GM19438 (cell line): ENCODE data around the gene PTPRG.

ENCODE experiments used
- ATAC-seq: cut with Tn5 transposase; IDR thresholded peaks from one replicate; pipeline ENCODE4 v1.9.1; 2021; ENCODE audit warnings: low read depth; ENCODE audit not compliant: unreplicated experiment

Gene PTPRG

DNA sequence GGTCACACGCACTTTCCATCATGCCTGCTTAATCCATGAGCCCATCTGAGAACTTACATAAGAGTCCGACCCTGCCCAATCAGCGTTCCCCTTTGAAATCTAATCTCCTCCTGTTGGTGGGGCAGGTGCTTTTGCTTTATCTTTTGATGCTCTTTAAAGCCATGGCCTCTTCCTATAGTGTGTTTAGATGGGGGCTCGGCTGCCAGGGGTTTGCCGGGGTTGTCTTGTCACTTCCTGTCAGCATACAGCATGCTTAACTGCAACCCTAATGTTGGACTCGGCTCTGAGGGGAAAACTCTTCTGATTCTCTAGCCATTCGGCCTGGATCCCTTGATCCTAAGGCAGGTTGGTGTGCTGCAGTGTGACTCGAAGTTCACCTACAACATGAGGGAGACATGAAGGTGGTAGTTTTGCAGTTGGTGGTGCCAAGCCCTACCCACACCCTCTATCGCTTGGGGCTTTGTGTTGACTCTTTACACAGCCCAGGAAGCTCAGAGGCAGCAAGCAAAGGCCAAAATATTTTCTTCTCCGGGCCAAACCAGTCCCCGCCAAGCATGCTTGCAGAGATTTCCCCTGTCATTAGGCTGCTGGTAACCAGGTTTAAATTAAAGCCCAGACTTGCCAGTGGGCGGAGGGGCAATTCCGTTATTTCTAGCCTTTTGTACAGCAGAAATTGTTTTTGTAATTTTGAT is 593.2 kb downstream of the PTPRG start:
- ATAC-seq, result no peak

DNA sequence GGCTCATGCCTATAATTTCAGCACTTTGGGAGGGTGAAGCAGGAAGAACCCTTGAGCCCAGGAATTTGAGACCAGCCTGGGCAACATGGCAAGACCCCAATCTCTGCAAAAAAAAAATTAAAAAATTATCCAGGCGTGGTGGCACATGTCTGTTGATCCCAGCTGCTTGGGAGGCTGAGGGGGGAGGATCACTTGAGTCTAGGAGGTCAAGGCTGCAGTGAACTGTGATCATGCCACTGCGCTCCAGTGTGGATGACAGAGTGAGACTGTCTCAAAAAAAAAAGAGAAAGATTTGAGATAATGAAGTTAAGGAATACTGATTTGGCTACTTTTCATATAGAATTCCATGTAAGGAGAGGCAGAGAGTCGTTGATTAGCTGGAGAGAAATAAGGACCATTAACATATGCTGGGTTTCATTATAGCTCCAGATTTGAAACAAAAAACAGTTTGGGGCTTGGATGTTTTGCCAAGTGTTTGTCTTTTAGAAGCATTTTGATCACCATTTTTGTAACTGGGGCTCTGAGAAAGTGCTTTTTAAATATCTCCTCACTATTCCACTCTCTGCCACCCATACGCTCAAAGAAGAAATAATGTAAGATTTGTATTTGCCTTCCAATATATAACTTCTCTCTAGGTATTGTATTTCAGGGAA is 597.8 kb downstream of the PTPRG start:
- ATAC-seq, result no peak

DNA sequence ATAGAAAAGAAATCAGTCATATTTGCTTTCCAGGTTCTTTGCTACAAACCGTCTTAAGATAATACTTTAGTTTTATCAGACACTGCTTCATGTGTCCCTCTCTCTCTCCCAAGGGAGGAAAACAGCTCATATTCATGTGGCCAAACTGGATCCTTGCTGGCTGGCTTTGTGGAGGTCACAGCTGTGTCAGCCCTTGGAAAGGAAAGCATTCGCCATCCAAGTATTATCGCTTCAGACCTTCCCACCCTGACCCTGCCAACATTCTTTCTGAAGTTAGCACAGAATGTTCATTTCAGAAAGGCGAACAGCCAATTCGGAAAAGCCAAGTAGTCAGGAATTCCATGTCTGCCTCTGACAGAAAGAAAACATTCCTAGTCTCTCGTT is 598.3 kb downstream of the PTPRG start:
- ATAC-seq, result no peak

DNA sequence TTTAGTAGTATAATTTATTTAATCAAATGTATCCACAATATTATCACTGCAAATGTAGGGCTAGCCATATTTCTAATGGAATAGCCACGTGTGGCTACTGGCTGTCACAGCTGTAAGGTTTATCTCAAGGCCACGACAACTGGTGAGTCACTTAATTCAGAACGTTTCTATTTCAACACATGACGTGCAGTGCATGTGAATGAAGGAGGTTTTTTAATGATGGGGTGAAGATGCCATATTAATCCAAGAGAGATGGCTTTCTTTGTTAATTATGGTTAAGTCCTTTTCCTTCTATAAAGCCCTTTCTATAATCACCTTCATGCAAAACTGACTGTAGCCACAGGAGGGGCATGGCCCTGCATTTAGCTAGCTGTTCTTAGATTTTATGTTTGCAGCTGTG is 600.0 kb downstream of the PTPRG start:
- ATAC-seq, result no peak

DNA sequence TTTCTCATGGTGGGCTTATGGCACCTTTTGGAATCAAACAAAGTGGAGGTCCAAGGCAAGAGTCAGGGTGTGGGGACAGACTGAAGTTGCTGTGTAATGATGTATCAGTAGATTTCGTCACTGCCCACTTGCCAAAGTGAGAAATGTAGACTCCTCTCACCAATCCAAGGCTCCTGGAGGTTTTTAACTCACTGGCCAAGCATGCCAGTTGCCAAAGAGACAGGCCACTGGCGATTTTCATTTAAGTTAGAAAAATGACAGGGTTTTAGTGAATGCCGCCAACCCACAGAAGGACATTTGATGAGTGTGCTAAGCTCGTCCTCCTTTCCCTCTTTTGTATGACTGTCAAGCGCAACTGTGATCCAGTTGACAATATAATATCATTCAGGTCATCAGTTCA is 602.8 kb downstream of the PTPRG start:
- no peak for ATAC-seq

DNA sequence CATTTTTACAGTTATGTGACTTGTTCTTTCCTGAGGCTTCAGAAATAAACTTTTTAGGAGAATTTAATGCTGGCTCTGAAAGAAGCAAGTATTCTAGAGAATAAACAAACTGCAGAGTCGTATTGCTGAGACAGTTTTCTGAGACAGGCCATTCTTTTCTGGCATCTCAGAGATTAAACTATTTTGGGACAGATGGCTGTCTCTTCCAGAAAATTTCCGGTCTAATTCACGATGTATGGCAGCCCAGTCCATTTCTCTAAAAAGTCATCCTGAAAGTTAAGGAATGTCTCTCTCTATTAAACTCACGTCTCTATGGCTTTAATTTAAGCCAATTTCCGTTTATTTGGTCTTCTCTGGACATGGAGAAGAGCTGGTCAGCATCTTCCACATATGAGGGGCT is 603.4 kb downstream of the PTPRG start:
- ATAC-seq, result no peak

DNA sequence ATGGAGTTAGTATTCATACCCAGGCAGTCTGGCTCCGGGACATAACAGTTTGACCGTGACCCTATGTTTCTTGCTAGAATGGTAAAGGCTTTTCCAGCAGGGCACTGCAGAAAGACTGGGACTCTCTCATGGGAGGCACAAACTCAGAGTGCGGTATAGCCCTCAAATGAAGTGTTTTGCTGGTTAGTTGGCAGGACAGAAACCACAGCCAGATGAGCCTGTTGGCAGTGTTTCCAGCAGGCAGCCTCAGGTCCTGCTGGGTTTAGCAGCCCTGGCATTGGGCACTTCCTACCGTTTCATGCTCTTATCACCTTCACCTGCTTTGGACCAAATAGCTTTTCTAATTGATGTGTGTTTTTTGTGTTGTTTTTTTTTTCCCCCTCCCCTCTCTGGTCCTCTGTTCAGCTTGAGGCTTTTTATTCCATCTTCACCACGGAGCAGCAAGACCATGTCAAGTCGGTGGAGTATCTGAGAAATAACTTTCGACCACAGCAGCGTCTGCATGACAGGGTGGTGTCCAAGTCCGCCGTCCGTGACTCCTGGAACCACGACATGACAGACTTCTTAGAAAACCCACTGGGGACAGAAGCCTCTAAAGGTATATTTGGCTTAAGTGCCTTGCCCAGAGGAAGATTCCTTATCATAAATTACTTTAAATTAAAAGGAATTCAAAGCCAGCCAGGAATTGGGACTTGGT is 606.3 kb downstream of the PTPRG start:
- ATAC-seq, result no peak

DNA sequence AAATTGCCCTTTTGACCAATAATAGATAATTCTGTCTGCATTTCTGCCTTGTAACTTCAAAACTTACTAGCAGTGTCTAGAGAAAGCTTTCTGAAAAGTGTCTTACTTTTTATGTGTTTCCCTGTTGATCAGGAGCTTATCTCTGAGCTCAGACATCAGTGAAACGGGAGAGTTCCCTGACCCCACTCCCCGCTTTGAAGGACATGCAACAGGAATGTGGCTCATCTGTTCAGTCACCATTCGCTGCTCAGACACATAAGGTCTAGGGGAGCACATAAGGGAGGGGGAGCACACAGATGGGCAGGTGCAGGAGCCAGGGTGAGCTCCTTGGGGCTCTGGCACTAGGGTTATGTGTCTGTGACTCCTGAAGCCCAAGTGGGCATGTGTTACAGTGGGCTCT is 607.0 kb downstream of the PTPRG start:
- no peak for ATAC-seq

DNA sequence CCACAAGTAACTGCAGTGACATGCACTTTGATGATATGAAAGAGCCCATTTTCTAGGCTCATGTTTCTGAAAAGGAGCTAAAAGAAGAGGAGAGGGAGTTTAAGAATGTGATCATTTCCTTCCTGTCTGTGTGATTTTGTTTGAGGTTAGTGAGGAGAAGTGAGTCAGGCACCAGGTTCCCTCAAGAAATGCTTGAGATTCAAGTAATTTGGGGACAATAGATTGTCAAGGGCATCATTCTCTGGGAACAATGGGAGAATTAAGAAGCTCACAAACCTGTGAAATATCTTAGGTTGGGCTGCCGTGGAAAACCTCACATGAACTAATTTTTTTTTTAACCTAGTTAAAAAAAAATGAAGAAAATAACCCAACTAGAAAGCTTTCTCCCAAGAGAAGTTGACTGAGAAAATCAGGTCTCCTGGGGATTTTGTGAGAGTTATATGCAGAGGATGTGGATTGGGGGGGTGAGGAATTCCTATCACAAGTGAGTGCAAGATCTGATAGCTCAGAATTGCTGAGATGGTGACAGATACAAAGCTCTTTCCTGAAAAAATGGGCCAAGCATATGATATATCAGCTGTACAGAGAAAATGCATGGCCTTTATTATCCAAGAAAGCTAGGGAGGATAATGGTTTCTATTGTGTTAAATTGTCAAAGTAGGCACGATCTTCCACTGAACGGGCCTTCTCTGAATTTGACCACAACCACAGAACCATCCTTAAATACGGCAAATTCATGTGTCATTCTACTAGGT is 608.7 kb downstream of the PTPRG start:
- ATAC-seq, result no peak

DNA sequence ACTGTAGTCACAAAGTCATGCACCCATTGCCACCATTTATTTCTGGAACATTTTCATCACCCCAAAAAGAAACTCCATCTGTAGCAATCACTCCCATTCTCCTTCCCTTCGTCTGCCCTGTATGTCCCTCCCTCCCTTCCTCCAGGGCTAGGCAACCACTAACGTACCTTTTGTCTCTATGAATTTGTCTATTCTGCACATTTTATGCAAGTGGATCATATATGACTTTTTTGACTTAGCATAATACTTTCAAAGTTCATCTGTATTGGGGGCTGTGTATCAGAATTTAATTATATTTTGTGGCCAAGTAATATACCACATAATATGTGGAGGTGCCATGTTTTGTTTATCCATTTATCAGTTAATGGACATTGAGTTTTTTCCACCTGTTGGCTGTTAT is 610.4 kb downstream of the PTPRG start:
- ATAC-seq, result no peak

DNA sequence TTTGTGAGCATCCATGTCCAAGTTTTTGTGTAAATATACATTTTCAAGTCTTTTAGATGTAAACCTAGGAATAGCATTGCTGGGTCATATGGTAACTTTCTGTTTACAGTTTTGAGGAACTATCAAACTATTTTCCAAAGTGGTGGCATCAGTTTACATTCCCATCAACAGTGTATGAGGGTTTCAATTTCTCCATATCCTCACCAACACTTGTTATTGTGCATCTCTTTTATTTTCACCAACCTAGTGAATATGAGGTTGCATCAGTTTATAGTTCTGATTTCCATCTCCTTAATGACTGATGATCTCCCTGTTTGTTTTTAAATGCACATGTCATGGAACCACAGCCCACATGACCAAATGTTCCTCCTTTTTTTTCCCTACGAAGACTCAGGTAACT is 610.8 kb downstream of the PTPRG start:
- no peak for ATAC-seq

DNA sequence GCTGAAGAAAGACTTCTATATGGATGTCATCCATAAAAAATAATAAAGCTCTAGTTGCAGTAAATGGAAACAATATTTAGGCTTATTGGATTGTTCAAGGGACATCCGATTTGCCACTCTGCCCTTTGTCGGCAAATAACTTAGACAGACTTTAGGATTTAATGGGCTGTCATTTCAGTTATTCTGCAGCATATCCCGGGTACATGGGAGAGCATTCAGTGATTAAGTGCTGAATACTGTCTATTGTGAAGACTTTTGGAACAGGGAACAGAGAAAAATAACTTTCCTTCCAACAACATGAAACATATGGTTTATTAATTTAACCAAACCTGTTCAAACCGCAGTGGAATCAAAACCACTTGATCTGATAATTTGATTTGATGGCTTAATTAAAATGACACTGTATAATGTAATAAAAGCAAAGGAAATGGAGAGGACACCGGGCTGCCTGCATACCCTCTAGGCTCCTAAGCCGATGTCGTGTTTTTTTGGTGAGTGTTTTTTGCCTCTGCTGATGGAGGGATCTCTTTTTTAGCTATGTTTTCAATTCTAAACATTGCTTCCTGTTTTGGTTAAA is 612.7 kb downstream of the PTPRG start:
- no peak for ATAC-seq

DNA sequence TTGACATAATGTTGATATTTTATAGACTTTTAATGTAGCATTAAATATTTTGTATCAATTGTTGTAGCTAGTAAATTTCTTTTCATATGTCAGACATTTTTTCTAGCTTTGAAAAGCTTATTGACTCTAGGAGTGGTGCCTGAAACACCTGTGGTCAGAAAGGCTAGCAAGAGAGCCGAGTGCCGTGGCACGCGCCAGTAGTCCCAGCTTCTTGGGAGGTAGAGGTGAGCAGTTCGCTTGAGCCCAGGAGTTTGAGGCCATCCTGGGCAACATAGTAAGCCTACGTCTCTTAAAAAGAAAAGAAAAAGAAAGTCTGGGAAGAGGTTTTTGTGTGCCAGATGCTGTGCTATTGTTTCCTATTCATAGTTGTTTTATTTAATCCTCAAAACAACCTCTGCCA is 613.8 kb downstream of the PTPRG start:
- ATAC-seq, result no peak

DNA sequence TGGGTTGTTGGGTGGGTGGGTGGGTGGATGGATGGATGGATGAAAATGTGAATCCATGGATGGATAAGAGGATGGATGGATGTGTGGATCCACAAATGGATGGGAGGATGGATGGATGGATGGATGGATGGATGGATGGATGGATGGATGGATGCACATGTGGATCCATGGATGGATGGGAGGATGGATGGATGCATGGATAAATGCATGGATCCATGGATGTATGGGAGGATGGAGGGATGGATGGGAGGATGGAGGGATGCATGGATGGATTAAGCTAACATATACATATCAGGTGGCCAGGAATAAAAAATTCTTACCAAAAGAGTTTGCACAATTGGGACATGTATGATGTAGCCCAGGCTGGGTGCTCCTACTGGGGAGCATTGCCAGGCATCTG is 616.7 kb downstream of the PTPRG start:
- no peak for ATAC-seq

DNA sequence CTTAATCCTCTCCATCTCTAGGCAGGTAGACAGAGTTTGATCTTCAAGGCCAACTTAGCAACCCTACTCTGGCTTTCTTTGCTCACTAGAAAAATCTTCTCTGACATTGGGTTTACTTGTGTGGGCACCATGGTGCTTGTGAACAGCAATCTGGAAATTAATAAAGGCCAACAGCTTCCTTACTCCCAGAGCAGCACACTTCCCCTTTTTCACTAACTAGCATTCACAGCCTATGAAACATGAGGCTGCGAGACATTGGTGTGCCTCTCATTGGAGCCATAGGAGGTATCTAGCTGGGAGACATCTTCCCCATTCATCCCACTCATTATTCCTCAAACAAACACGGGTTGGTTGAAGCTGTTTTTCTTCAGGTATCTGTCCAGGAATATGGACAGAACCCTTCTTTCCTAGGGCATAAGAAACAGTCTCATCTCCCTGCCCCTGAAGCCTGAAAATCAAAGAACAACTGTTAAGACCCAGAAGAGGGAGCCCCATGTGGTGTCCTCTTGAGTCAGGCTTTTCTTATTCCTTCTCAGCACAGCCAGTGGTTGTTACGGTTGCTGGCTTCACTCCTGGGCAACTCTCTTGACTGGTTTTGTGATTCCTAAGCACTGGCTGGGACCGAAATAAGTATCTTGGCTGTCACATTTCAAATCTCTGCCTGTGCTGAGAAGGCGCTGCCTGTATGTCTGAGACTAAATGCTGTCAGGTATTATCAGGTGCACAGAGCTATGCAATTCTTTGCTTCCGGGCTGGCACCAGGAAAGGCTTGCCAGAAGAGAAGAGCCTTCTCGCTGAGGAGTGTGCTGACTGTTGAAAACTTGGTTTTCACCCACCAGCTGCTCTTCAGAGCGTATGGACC is 617.6 kb downstream of the PTPRG start:
- no peak for ATAC-seq

DNA sequence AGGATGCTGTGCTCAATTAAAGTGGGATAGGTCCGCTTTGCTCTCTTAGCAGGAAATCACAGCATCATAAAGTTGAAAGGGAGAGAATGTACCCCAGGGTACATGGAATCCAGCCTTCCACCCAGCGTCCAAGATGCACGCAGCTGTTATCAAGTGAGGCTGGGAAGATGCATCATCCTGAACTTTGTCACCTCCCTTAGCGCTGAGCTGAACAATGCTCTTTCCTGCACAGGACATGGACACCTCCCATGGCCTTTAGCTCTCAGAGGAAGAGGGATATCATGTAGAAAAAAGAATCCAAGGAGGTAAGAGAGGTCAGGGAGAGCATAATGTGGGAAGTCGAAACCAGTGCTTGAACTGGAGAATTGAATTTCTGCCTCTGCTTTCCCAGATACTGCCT is 619.1 kb downstream of the PTPRG start:
- ATAC-seq, result no peak

DNA sequence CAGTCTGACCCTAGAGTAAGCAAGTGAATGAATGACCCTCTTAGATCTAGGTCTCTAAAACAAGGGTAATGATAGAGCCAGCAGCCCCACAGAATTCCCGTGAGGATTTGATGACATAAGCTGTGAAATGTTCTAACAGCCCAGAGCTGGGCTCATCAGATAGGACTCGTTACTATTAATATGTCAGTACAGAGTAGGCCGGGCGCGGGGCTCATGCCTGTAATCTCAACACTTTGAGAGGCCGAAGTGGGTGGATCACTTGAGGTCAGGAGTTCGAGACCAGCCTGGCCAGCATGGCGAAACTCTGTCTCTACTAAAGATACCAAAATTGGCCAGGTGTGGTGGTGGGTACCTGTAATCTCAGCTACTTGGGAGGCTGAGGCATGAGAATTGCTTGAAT is 621.7 kb downstream of the PTPRG start:
- ATAC-seq, result no peak

DNA sequence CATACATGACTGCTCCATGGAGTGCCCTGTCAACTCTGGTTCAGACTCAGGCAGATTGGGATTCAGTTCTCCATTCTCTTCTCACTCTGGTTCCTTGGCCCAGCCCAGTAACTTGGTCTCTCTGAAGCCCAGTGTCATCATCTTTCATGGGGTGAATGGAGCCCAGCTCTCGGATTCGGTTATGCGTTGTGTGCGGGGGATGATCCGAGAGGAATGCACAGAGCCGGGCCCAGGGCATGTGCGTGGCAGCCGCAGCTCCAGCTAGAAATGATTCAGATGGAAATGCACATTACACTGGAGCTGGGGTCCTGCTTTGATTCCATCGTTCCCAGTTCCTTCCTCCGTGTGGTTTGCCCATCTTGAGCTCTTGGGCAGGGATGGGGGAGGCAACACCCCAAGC is 622.6 kb downstream of the PTPRG start:
- ATAC-seq, result no peak

DNA sequence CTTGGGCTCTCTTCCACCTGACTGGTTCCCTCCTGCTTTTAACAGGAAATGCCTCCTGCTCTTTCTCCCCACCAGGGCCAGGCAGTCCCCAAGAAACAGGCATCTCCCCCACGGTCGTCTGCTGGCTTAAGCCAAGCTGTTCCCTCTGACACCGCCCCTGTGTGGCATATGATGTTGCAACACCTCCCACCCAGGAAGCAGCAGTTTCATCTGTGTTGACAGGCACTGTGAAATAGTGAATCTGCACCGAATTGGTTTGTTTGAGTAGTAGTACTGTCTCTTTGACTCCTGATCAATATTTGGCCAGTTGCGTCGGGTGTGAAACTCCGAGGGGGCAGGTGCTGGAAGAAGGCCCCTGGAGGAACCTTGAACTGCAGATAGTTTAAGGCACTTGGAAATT is 623.2 kb downstream of the PTPRG start:
- ATAC-seq, result no peak

DNA sequence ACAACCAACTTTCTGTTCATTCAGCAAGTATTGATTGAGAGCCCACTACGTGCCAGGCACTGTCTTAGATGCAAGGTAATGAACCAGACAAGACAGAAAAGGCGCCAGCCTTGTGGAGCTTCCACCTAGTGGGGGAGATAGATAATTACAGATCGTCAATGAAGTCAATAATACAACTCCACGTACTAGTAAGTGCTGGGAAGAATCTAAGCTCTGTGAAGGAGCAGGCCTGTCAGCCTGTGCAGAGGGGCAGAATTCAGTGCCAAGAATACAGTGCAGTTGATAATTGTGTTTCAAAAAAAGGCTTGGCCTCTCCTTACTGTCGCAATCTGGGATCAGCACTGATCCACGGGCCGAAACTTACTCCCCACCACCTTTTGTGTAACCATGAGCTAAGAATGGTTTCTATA is 625.7 kb downstream of the PTPRG start:
- no peak for ATAC-seq
